ENCODE data around the gene MMP7. TPM values are rescaled to one million over a fixed set of nuclear protein-coding genes. Genes with fewer than 3 reads are reported as not detected.

Gene MMP7
- total RNA-seq, 5 donors from 2014 or later (not counting 1 experiment from before 2014, with no cell fraction given): 0.23 to 0.73 (median 0.60) TPM; not detected in 2

DNA sequence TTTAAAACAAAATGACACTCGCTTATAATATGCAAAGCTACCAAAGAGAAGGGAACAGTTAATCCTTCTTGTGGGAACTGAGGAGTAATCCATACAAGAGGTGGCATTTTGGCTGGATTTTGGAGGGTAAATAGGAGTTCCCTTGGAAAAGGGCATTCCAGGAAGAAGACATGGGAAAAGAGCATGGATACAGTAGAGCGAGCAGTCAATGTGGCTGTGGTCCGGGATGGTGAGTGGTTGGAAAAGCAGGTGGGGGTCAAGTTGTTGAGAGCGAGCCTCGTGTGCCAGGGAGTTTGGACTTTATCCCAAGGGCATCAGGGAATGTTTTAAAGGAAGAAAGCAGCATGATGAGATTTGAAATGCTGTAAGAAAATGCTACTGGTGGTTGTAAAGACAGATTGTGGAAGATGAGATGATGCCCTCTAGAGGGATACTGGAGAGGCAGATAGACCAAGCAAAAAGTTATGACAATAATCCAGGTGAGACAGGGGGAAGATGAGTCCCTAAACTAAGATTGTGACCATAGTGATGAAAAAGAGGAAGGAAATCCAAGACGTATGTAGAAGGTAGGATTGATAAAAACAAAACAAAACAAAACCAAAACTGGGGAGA is 3.8 kb upstream of the MMP7 start:
- no peak overlapping the region for H3K27ac ChIP-seq (ENCODE audit: low read length)
- peaks cover 0 to 5% (median 5%) of the 10 kb centered on the region in 3 donors for H3K4me1 Mint-ChIP-seq
- peaks cover 0 to 4% of the 10 kb centered on the region in 2 experiments for H3K27me3 ChIP-seq (replicated peaks in 1 of 2; ENCODE audit: control insufficient read depth in 2 of 2, extremely low read depth in 1 of 2, insufficient read depth in 2 of 2, low read length in 1 of 2)
- H3K4me3 ChIP-seq (ENCODE audit: control insufficient read depth in 1 of 2, extremely low read depth in 1 of 2, low read length in 1 of 2): no peak overlapping the region
- H3K36me3 Mint-ChIP-seq: no peaks in the 10 kb centered on the region
- ATAC-seq (replicated peaks in 1 of 4) (no peak), DNase-seq (no peak)
- H3K4me1 ChIP-seq (ENCODE audit: control insufficient read depth in 1 of 2, extremely low read depth in 1 of 2, insufficient read depth in 2 of 2, low read length in 2 of 2): no peaks in the 10 kb centered on the region
- no peak overlapping the region for H3K27ac Mint-ChIP-seq
- H3K36me3 ChIP-seq (ENCODE audit: control insufficient read depth in 2 of 2, extremely low read depth in 1 of 2, insufficient read depth in 1 of 2, low read length in 1 of 2): no peaks in the 10 kb centered on the region
- H3K9me3 ChIP-seq: no peaks in the 10 kb centered on the region
- 89% methylated on average over 4 of the region's 6 CpGs for WGBS (ENCODE audit: insufficient coverage)
- ChIA-PET CTCF (interaction anchor here in 1 of 2 donors (0.6 kb wide), 1 partner anchor 23 kb away, joined by 3 read pairs; no protein-coding TSS in a partner anchor), POLR2A (no interaction called here)
- H3K27me3 Mint-ChIP-seq: peaks cover 19 to 20% of the 10 kb centered on the region in 2 donors
- no peak overlapping the region for H3K4me3 Mint-ChIP-seq
- peaks cover 0 to 4% (median 0%) of the 10 kb centered on the region in 3 donors for H3K9me3 Mint-ChIP-seq

DNA sequence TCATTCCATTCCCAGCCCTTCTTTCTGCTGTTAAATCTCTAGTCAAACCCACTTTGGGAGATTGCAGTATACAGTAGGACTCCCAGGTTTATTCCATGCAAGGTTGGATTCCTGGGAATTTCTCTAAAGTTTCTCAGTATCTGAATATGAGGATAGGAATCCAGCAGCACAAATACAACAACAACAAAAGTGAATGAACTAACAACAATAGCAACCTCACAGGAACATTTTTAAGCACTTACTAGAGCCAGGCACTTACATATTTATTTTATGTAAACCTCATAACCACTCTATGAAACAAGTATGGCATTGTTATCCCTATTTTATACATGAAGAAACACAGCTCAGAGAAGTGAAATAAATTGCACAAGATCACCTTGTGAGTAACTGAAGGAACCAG is 1.9 kb downstream of the MMP7 start:
- Histone ChIP-seq H3K27ac (ENCODE audit: low read length) (no peak overlapping the region), H3K36me3 (ENCODE audit: control insufficient read depth in 2 of 2, extremely low read depth in 1 of 2, insufficient read depth in 1 of 2, low read length in 1 of 2) (no peaks in the 10 kb centered on the region), H3K4me1 (ENCODE audit: control insufficient read depth in 1 of 2, extremely low read depth in 1 of 2, insufficient read depth in 2 of 2, low read length in 2 of 2) (peaks cover 0 to 2% of the 10 kb centered on the region in 2 experiments), H3K9me3 (no peaks in the 10 kb centered on the region), H3K27me3 (replicated peaks in 1 of 2; ENCODE audit: control insufficient read depth in 2 of 2, extremely low read depth in 1 of 2, insufficient read depth in 2 of 2, low read length in 1 of 2) (no peaks in the 10 kb centered on the region), H3K4me3 (ENCODE audit: control insufficient read depth in 1 of 2, extremely low read depth in 1 of 2, low read length in 1 of 2) (no peak overlapping the region)
- POLR2A ChIA-PET: no interaction called here
- Mint-ChIP-seq H3K9me3 (no peaks in the 10 kb centered on the region), H3K27me3 (peaks cover 0 to 1% of the 10 kb centered on the region in 2 donors), H3K27ac (no peak overlapping the region), H3K4me1 (peaks cover 0 to 7% (median 5%) of the 10 kb centered on the region in 3 donors), H3K4me3 (no peak overlapping the region), H3K36me3 (no peaks in the 10 kb centered on the region)
- CTCF ChIA-PET: no interaction called here
- no peak for ATAC-seq (replicated peaks in 1 of 4)
- no peak for DNase-seq

DNA sequence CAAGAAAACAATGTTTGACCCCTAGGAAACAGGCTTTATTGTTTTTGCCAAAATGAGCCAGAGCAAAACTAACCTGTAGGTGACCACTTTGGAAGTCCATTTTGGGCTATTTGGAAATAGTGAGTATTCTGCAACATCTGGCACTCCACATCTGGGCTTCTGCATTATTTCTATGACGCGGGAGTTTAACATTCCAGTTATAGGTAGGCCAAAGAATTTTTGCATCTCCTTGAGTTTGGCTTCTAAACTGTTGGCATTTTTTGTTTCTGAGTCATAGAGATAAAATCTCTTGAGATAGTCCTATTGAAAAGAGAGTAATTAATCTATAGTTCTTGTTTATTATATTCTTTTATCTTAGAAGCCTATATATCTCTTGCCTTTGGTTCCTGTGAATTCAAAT is 2.9 kb downstream of the MMP7 start:
- Histone ChIP-seq H3K9me3 (no peaks in the 10 kb centered on the region), H3K36me3 (ENCODE audit: control insufficient read depth in 2 of 2, extremely low read depth in 1 of 2, insufficient read depth in 1 of 2, low read length in 1 of 2) (no peaks in the 10 kb centered on the region), H3K4me3 (ENCODE audit: control insufficient read depth in 1 of 2, extremely low read depth in 1 of 2, low read length in 1 of 2) (no peak overlapping the region), H3K4me1 (ENCODE audit: control insufficient read depth in 1 of 2, extremely low read depth in 1 of 2, insufficient read depth in 2 of 2, low read length in 2 of 2) (peaks cover 0 to 2% of the 10 kb centered on the region in 2 experiments), H3K27me3 (replicated peaks in 1 of 2; ENCODE audit: control insufficient read depth in 2 of 2, extremely low read depth in 1 of 2, insufficient read depth in 2 of 2, low read length in 1 of 2) (no peaks in the 10 kb centered on the region), H3K27ac (ENCODE audit: low read length) (no peak overlapping the region)
- H3K4me3 Mint-ChIP-seq: no peak overlapping the region
- POLR2A ChIA-PET: no interaction called here
- H3K36me3 Mint-ChIP-seq: no peaks in the 10 kb centered on the region
- ATAC-seq (replicated peaks in 1 of 4) (no peak), DNase-seq (no peak)
- no peak overlapping the region for H3K27ac Mint-ChIP-seq
- no peaks in the 10 kb centered on the region for H3K9me3 Mint-ChIP-seq
- WGBS (ENCODE audit: insufficient coverage): no CpG with 5 or more reads among the region's 2 CpGs
- H3K27me3 Mint-ChIP-seq: peaks cover 1 to 2% of the 10 kb centered on the region in 2 donors
- H3K4me1 Mint-ChIP-seq: peaks cover under 1 to 7% (median 6%) of the 10 kb centered on the region in 3 donors
- CTCF ChIA-PET: no interaction called here

DNA sequence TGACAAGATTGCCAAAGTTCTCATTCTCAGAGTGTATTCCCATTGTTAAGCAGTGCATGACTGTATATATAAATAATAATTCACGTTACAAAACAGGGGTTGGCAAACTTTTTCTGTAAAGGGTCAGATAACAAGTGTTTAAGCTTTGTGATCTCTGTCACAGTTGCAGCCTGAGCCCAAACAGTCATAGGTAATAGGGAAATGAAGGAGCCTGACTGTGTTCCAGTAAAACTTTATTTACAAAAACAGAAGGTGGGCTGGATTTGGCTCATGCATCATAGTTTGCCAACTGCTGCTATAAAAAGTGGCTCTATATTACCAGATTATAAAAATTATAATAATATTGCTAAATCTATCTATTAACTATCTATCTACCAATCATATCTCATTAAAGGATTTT is 3.5 kb downstream of the MMP7 start:
- no peak for ATAC-seq (replicated peaks in 1 of 4)
- WGBS (ENCODE audit: insufficient coverage): no CpG with 5 or more reads among the region's 1 CpG
- Histone ChIP-seq H3K36me3 (ENCODE audit: control insufficient read depth in 2 of 2, extremely low read depth in 1 of 2, insufficient read depth in 1 of 2, low read length in 1 of 2) (no peaks in the 10 kb centered on the region), H3K9me3 (no peaks in the 10 kb centered on the region), H3K4me3 (ENCODE audit: control insufficient read depth in 1 of 2, extremely low read depth in 1 of 2, low read length in 1 of 2) (no peak overlapping the region), H3K27me3 (replicated peaks in 1 of 2; ENCODE audit: control insufficient read depth in 2 of 2, extremely low read depth in 1 of 2, insufficient read depth in 2 of 2, low read length in 1 of 2) (no peaks in the 10 kb centered on the region), H3K27ac (ENCODE audit: low read length) (no peak overlapping the region), H3K4me1 (ENCODE audit: control insufficient read depth in 1 of 2, extremely low read depth in 1 of 2, insufficient read depth in 2 of 2, low read length in 2 of 2) (peaks cover 0 to 2% of the 10 kb centered on the region in 2 experiments)
- H3K36me3 Mint-ChIP-seq: no peaks in the 10 kb centered on the region
- DNase-seq: no peak
- no peak overlapping the region for H3K27ac Mint-ChIP-seq
- ChIA-PET CTCF (no interaction called here), POLR2A (interaction anchor here in 1 of 2 donors (0.6 kb wide), 1 partner anchor 37 kb away, joined by 3 read pairs; no protein-coding TSS in a partner anchor)
- peaks cover 4 to 10% (median 7%) of the 10 kb centered on the region in 3 donors for H3K4me1 Mint-ChIP-seq
- H3K27me3 Mint-ChIP-seq: peaks cover 7 to 8% of the 10 kb centered on the region in 2 donors
- no peak overlapping the region for H3K4me3 Mint-ChIP-seq
- H3K9me3 Mint-ChIP-seq: no peaks in the 10 kb centered on the region

DNA sequence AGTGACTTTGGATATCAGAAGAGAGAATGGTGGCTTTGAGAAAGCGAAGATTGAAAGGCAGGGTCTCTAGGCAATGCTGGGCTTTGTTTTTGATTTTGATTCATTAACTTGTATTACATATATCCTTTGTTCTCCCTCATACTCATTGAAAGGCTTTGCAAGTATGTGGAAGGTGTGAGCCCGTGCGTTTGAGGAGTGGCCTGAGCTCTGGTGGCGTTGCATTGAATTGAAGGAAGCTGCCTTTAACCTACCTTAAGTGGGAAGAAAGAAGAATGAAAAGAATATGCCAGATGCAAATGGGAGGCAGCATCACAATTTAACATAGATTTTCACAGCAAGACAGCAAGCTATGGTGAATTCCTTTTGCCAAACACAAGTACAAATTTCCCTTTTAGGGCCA is 6.7 kb downstream of the MMP7 start:
- no peaks in the 10 kb centered on the region for H3K9me3 ChIP-seq
- peaks cover 15 to 17% of the 10 kb centered on the region in 2 donors for H3K27me3 Mint-ChIP-seq
- H3K36me3 Mint-ChIP-seq: no peaks in the 10 kb centered on the region
- no peak overlapping the region for H3K4me3 Mint-ChIP-seq
- DNase-seq (no peak), ATAC-seq (replicated peaks in 1 of 4) (no peak)
- H3K27ac ChIP-seq (ENCODE audit: low read length): no peak overlapping the region
- H3K27ac Mint-ChIP-seq: no peak overlapping the region
- H3K27me3 ChIP-seq (replicated peaks in 1 of 2; ENCODE audit: control insufficient read depth in 2 of 2, extremely low read depth in 1 of 2, insufficient read depth in 2 of 2, low read length in 1 of 2): peaks cover 0 to 7% of the 10 kb centered on the region in 2 experiments
- no CpG with 5 or more reads among the region's 4 CpGs for WGBS (ENCODE audit: insufficient coverage)
- ChIA-PET CTCF (interaction anchor here in 1 of 2 donors (0.6 to 0.8 kb wide), 2 partner anchors 14 to 25 kb away, joined by 3 read pairs; no protein-coding TSS in a partner anchor), POLR2A (interaction anchor here in 1 of 2 donors (0.6 to 0.7 kb wide), 2 partner anchors 13 to 516 kb away, joined by 3 read pairs; no protein-coding TSS in a partner anchor)
- peaks cover 1 to 5% (median 4%) of the 10 kb centered on the region in 3 donors for H3K4me1 Mint-ChIP-seq
- H3K4me3 ChIP-seq (ENCODE audit: control insufficient read depth in 1 of 2, extremely low read depth in 1 of 2, low read length in 1 of 2): no peak overlapping the region
- no peaks in the 10 kb centered on the region for H3K36me3 ChIP-seq (ENCODE audit: control insufficient read depth in 2 of 2, extremely low read depth in 1 of 2, insufficient read depth in 1 of 2, low read length in 1 of 2)
- no peaks in the 10 kb centered on the region for H3K9me3 Mint-ChIP-seq
- H3K4me1 ChIP-seq (ENCODE audit: control insufficient read depth in 1 of 2, extremely low read depth in 1 of 2, insufficient read depth in 2 of 2, low read length in 2 of 2): peaks cover 0 to 2% of the 10 kb centered on the region in 2 experiments

DNA sequence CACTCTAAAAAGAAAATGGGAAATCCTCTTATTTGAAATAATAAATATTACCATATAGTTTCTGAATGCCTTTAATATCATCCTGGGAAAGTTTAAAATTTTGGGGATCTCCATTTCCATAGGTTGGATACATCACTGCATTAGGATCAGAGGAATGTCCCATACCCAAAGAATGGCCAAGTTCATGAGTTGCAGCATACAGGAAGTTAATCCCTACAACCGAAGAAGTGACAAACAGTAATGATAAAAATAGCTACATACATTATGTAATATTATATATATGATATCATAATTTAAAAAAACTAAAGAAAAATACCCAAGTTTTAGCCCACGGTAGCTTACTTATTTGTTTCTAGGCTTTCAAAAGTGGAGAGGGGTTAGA is 7.4 kb downstream of the MMP7 start:
- POLR2A ChIA-PET: interaction anchor here in 1 of 2 donors (0.5 kb wide), 1 partner anchor 40 kb away, joined by 5 read pairs; no protein-coding TSS in a partner anchor
- peaks cover 0 to 7% of the 10 kb centered on the region in 2 experiments for H3K27me3 ChIP-seq (replicated peaks in 1 of 2; ENCODE audit: control insufficient read depth in 2 of 2, extremely low read depth in 1 of 2, insufficient read depth in 2 of 2, low read length in 1 of 2)
- no peak overlapping the region for H3K27ac ChIP-seq (ENCODE audit: low read length)
- CTCF ChIA-PET: interaction anchor here in 1 of 2 donors (0.6 to 0.8 kb wide), 2 partner anchors 13 to 24 kb away, joined by 3 read pairs; no protein-coding TSS in a partner anchor
- H3K4me3 Mint-ChIP-seq: no peak overlapping the region
- no peak overlapping the region for H3K27ac Mint-ChIP-seq
- no CpG with 5 or more reads among the region's 2 CpGs for WGBS (ENCODE audit: insufficient coverage)
- DNase-seq (no peak), ATAC-seq (replicated peaks in 1 of 4) (no peak)
- H3K36me3 Mint-ChIP-seq: no peaks in the 10 kb centered on the region
- no peaks in the 10 kb centered on the region for H3K9me3 ChIP-seq
- peaks cover 17% of the 10 kb centered on the region in 2 donors for H3K27me3 Mint-ChIP-seq
- H3K4me3 ChIP-seq (ENCODE audit: control insufficient read depth in 1 of 2, extremely low read depth in 1 of 2, low read length in 1 of 2): no peak overlapping the region
- H3K4me1 Mint-ChIP-seq: peaks cover 1 to 5% (median 4%) of the 10 kb centered on the region in 3 donors
- H3K4me1 ChIP-seq (ENCODE audit: control insufficient read depth in 1 of 2, extremely low read depth in 1 of 2, insufficient read depth in 2 of 2, low read length in 2 of 2): peaks cover 0 to 2% of the 10 kb centered on the region in 2 experiments
- H3K9me3 Mint-ChIP-seq: no peaks in the 10 kb centered on the region
- H3K36me3 ChIP-seq (ENCODE audit: control insufficient read depth in 2 of 2, extremely low read depth in 1 of 2, insufficient read depth in 1 of 2, low read length in 1 of 2): no peaks in the 10 kb centered on the region
